ENCODE measurements around the gene SETD2. TPM values are rescaled to one million over a fixed set of nuclear protein-coding genes. Genes with fewer than 3 reads are reported as not detected.

SETD2 gene
- total RNA-seq, 3 donors from 2014 or later (not counting 1 experiment from before 2014, with no cell fraction given) = 86.5 to 104 (median 95.9) TPM

- H3K36me3 Mint-ChIP-seq = no peaks in the 10 kb centered on the region
- ATAC-seq = no peak
- H3K9me3 Mint-ChIP-seq = no peaks in the 10 kb centered on the region
- TF ChIP-seq CTCF (IDR thresholded peaks at IDR 0.05) = no peak
- Histone ChIP-seq H3K4me3 (ENCODE audit: low read length) (no peak overlapping the region), H3K27ac (ENCODE audit: low read length) (no peak overlapping the region), H3K36me3 (ENCODE audit: control insufficient read depth, insufficient read depth, low read length) (peaks cover 17% of the 10 kb centered on the region), H3K27me3 (ENCODE audit: control insufficient read depth, insufficient read depth, low read length) (no peaks in the 10 kb centered on the region), H3K9me3 (ENCODE audit: control insufficient read depth, insufficient read depth, low read length) (no peaks in the 10 kb centered on the region), H3K4me1 (ENCODE audit: control insufficient read depth, insufficient read depth, low read length) (peaks cover 41% of the 10 kb centered on the region)
- no peak overlapping the region for H3K4me3 Mint-ChIP-seq
- no peaks in the 10 kb centered on the region for H3K27me3 Mint-ChIP-seq (ENCODE audit: low read depth in 2 of 2)
- WGBS (ENCODE audit: insufficient coverage) = 100% methylated on average over 2 of the region's 3 CpGs
- peaks cover 38 to 46% of the 10 kb centered on the region in 2 donors for H3K4me1 Mint-ChIP-seq
- intact Hi-C loops (cut with micrococcal nuclease) = no loop called here
- no peak for DNase-seq
- H3K27ac Mint-ChIP-seq = peak overlapping the region; percentile 47 to 78
Observed at GRCh38 chr3:47013231-47013630, 150.7 kb downstream of the SETD2 start.

GRCh38 chr3:47012342-47013230 is 151.3 kb downstream of the SETD2 start:
- TF ChIP-seq CTCF (IDR thresholded peaks at IDR 0.05) = no peak
- Mint-ChIP-seq H3K36me3 (no peaks in the 10 kb centered on the region), H3K4me1 (peaks cover 32 to 40% of the 10 kb centered on the region in 2 donors), H3K9me3 (no peaks in the 10 kb centered on the region), H3K4me3 (no peak overlapping the region), H3K27me3 (ENCODE audit: low read depth in 2 of 2) (no peaks in the 10 kb centered on the region), H3K27ac (peak overlapping the region; percentile 87 to 93)
- ATAC-seq (no peak), DNase-seq (no peak)
- no peak overlapping the region for H3K4me3 ChIP-seq (ENCODE audit: low read length)
- no peak overlapping the region for H3K27ac ChIP-seq (ENCODE audit: low read length)
- H3K27me3 ChIP-seq (ENCODE audit: control insufficient read depth, insufficient read depth, low read length) = no peaks in the 10 kb centered on the region
- WGBS (ENCODE audit: insufficient coverage) = 89% methylated on average over 10 of the region's 10 CpGs
- H3K9me3 ChIP-seq (ENCODE audit: control insufficient read depth, insufficient read depth, low read length) = no peaks in the 10 kb centered on the region
- H3K4me1 ChIP-seq (ENCODE audit: control insufficient read depth, insufficient read depth, low read length) = peaks cover 35% of the 10 kb centered on the region
- H3K36me3 ChIP-seq (ENCODE audit: control insufficient read depth, insufficient read depth, low read length) = peaks cover 22% of the 10 kb centered on the region
- intact Hi-C loops (cut with micrococcal nuclease) = no loop called here

GRCh38 chr3:47011371-47011770 is 152.5 kb downstream of the SETD2 start:
- Histone ChIP-seq H3K27ac (ENCODE audit: low read length) (no peak overlapping the region), H3K36me3 (ENCODE audit: control insufficient read depth, insufficient read depth, low read length) (peaks cover 33% of the 10 kb centered on the region), H3K9me3 (ENCODE audit: control insufficient read depth, insufficient read depth, low read length) (no peaks in the 10 kb centered on the region), H3K4me1 (ENCODE audit: control insufficient read depth, insufficient read depth, low read length) (peaks cover 23% of the 10 kb centered on the region), H3K27me3 (ENCODE audit: control insufficient read depth, insufficient read depth, low read length) (no peaks in the 10 kb centered on the region), H3K4me3 (ENCODE audit: low read length) (no peak overlapping the region)
- DNase-seq = no peak
- Mint-ChIP-seq H3K4me1 (peaks cover 19 to 28% of the 10 kb centered on the region in 2 donors), H3K9me3 (no peaks in the 10 kb centered on the region), H3K4me3 (no peak overlapping the region), H3K27me3 (ENCODE audit: low read depth in 2 of 2) (no peaks in the 10 kb centered on the region), H3K27ac (peak overlapping the region; percentile 87 to 93), H3K36me3 (no peaks in the 10 kb centered on the region)
- 76% methylated on average over 6 of the region's 6 CpGs for WGBS (ENCODE audit: insufficient coverage)
- no peak for ATAC-seq
- no peak for TF ChIP-seq CTCF (IDR thresholded peaks at IDR 0.05)
- intact Hi-C loops (cut with micrococcal nuclease) = no loop called here

Data from natural killer cell (primary cell).